ENCODE measurements around the gene FTSJ1. TPM values are rescaled to one million over a fixed set of nuclear protein-coding genes. Genes with fewer than 3 reads are reported as not detected.
"Not testable (repeated sequence)": the region's sequence is repeated elsewhere in the genome, so short reads cannot be mapped to it uniquely, and the experiment has no call there.

The FTSJ1 gene
- total RNA-seq, 4 donors from 2014 or later: 46.1 to 81.3 (median 51.0) TPM

GRCh38 chrX:48521353-48522243 is 45.6 kb downstream of the FTSJ1 start, which contains the start of gene EBP:
Gene EBP (plus strand): TSS chrX:48521808. CDS start chrX:48523772, 1,964 bp downstream.
- WGBS, 2 donors: 1 to 35% methylated on average over 23 to 61 of the region's 66 CpGs
- peak; percentile 78 to 84 for DNase-seq (ENCODE audit: low spot score in 2 of 2)
- Histone ChIP-seq H3K4me1 (peaks cover 0 to 7% (median 0%) of the 10 kb centered on the region in 4 donors), H3K27me3 (no peaks in the 10 kb centered on the region), H3K36me3 (peaks cover 0 to 5% (median 0%) of the 10 kb centered on the region in 3 donors), H3K9me3 (no peaks in the 10 kb centered on the region), H3K27ac (peak within 1 kb of the TSS; percentile 34 to 84 (median 76)), H3K4me3 (peak within 1 kb of the TSS; percentile 45 to 66 (median 57))
- no peak for TF ChIP-seq CTCF (IDR thresholded peaks at IDR 0.05)
- peak in 1 of 2 donors; percentile 52 for TF ChIP-seq POLR2A (IDR thresholded peaks at IDR 0.05)
- TF ChIP-seq EP300 (IDR thresholded peaks at IDR 0.05): peak in 1 of 2 donors; percentile 60

- Histone ChIP-seq H3K27ac (peak overlapping the region in 3 of 4 donors; percentile 68 to 84 (median 83)), H3K4me3 (peak overlapping the region; percentile 45 to 66 (median 57)), H3K36me3 (peaks cover 0 to 8% (median 0%) of the 10 kb centered on the region in 3 donors), H3K9me3 (no peaks in the 10 kb centered on the region), H3K4me1 (peaks cover 0 to 7% (median 0%) of the 10 kb centered on the region in 4 donors), H3K27me3 (no peaks in the 10 kb centered on the region)
- TF ChIP-seq POLR2A (IDR thresholded peaks at IDR 0.05) (no peak), CTCF (IDR thresholded peaks at IDR 0.05) (no peak), EP300 (IDR thresholded peaks at IDR 0.05) (no peak)
- DNase-seq (ENCODE audit: low spot score in 2 of 2): no peak
- WGBS, 2 donors: 8 to 39% methylated on average over 10 of the region's 10 CpGs
Observed at GRCh38 chrX:48522291-48522690, 46.3 kb downstream of the FTSJ1 start.

DNA sequence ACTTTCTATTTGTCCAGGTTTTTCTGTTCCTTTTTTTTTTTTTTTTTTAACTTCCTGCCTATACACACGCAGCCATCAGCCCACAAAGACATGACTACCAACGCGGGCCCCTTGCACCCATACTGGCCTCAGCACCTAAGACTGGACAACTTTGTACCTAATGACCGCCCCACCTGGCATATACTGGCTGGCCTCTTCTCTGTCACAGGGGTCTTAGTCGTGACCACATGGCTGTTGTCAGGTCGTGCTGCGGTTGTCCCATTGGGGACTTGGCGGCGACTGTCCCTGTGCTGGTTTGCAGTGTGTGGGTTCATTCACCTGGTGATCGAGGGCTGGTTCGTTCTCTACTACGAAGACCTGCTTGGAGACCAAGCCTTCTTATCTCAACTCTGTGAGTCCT is 47.7 kb downstream of the FTSJ1 start:
- DNase-seq (ENCODE audit: low spot score in 2 of 2): no peak
- peaks cover 0 to 7% (median 0%) of the 10 kb centered on the region in 4 donors for H3K4me1 ChIP-seq
- 90 to 99% methylated on average over 11 to 12 of the region's 12 CpGs for WGBS, 2 donors
- H3K9me3 ChIP-seq: no peaks in the 10 kb centered on the region
- no peak for TF ChIP-seq CTCF (IDR thresholded peaks at IDR 0.05)
- no peak for TF ChIP-seq EP300 (IDR thresholded peaks at IDR 0.05)
- no peak for TF ChIP-seq POLR2A (IDR thresholded peaks at IDR 0.05)
- peaks cover 0 to 22% (median 0%) of the 10 kb centered on the region in 3 donors for H3K36me3 ChIP-seq
- H3K27me3 ChIP-seq: no peaks in the 10 kb centered on the region
- no peak overlapping the region for H3K4me3 ChIP-seq
- H3K27ac ChIP-seq: no peak overlapping the region

DNA sequence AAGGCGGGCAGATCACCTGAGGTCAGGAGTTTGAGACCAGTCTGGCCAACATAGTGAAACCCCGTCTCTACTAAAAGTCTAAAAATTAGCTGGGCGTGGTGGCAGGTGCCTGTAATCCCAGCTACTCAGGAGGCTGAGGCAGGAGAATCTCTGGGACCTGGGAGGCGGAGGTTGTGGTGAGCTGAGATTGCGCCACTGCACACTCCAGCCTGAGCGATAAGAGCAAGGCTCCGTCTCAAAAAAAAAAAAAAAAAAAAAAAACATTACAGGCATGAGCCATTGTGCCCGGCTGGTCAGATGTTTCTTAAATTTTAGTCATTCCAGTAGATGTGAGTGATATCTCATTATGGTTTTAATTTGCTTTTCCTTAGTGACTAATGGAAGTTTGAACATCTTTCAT is 49.9 kb downstream of the FTSJ1 start:
- not testable (repeated sequence) for H3K4me3 ChIP-seq; H3K27me3 ChIP-seq; H3K27ac ChIP-seq; H3K9me3 ChIP-seq; H3K4me1 ChIP-seq; DNase-seq (ENCODE audit: low spot score in 2 of 2)
- peaks cover 0 to 23% (median 0%) of the 10 kb centered on the region in 3 donors for H3K36me3 ChIP-seq
- 90 to 91% methylated on average over 5 to 8 of the region's 8 CpGs for WGBS, 2 donors

- H3K9me3 ChIP-seq: no peaks in the 10 kb centered on the region
- DNase-seq (ENCODE audit: low spot score in 2 of 2): no peak
- H3K27ac ChIP-seq: peak overlapping the region in 2 of 4 donors; percentile 26 to 72
- H3K4me1 ChIP-seq: no peaks in the 10 kb centered on the region
- no peak overlapping the region for H3K4me3 ChIP-seq
- no peak for TF ChIP-seq CTCF (IDR thresholded peaks at IDR 0.05)
- no peak for TF ChIP-seq POLR2A (IDR thresholded peaks at IDR 0.05)
- no peak for TF ChIP-seq EP300 (IDR thresholded peaks at IDR 0.05)
- WGBS, 2 donors: 75 to 89% methylated on average over 3 of the region's 3 CpGs
- H3K27me3 ChIP-seq: no peaks in the 10 kb centered on the region
- H3K36me3 ChIP-seq: peaks cover 0 to 23% (median 0%) of the 10 kb centered on the region in 3 donors
Observed at GRCh38 chrX:48530736-48531135, 54.7 kb downstream of the FTSJ1 start.
